Tracheal epithelial cell (primary cell): ENCODE measurements around the gene SAC3D1. TPM values are rescaled to one million over a fixed set of nuclear protein-coding genes. Genes with fewer than 3 reads are reported as not detected.

ENCODE experiments used
- total RNA-seq: library from RNA; depleted of rRNA; stranded (reverse); fragments of >200 nt; gene quantifications from 2 replicates; pipeline ENCODE4 v1.2.1, GENCODE V29; 2014

The SAC3D1 gene
- 9.9 and 14.5 TPM in 2 replicates for total RNA-seq

DNA sequence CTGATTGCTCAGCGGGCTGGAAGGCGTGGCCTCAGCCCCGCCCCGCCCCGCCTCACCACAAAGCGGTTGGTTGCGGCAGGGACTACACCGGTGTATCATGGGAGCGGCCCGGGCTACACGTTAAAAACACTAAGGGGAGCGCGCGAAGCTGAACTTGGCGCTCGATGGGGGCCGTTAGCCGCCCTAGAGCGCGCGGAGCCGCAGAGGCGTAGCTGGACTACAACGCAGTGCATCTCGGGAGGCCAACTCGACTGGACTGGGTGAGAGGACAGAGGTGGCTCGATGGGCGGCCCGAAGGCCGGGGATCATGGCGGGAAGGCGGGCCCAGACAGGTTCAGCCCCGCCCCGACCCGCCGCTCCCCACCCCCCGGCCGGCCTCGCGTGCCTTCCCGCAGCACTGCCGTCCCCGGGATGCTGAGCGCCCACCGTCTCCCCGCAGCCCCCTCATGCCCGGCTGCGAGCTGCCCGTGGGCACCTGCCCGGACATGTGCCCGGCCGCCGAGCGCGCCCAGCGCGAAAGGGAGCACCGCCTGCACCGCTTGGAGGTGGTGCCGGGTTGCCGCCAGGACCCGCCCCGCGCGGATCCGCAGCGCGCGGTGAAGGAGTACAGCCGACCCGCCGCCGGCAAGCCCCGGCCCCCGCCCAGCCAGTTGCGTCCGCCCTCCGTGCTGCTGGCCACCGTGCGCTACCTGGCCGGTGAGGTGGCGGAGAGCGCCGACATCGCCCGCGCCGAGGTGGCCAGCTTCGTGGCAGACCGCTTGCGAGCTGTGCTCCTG lies at the start of gene SAC3D1:
TSS of gene SAC3D1 (plus strand) at position 364 of the 776 bp plus-strand sequence. CDS start at position 447, 83 bp downstream.

DNA sequence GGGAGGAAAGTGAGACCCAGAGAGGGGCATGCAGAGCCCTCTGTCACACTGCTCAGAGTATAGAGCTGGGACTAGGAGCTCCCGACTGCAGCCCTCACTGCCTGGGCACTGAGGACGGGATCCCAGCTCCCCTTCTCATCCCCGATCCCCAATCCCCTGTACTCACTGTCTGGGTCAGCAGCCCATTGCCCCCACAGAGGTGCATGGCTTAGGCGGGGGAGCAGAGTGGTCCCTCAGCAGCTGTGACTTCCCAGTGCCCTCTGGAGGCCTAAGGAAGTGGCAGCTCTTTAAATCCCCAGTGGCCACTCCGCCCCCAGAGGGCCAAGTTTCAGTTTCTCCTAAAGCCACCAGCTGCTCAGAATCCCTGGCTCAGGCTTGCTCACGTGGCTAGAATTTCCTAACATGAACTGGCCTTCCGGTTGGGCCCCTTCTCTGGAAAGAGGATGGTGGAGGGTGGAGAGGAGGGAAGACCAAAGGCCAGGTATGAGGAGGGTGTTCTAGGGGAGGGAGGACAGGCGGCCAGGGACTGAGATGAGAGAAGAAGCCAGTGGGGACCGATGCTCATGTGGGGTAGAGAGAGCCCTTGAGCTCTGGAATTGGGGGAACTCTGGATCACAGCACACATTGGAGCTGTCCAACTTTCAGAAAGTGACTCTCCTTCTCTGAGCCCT lies 44.2 kb upstream of the SAC3D1 start, which contains the start of gene BATF2:
TSS of gene BATF2 (minus strand) at position 262 of the 671 bp plus-strand sequence. CDS start at position 205, 57 bp downstream.

DNA sequence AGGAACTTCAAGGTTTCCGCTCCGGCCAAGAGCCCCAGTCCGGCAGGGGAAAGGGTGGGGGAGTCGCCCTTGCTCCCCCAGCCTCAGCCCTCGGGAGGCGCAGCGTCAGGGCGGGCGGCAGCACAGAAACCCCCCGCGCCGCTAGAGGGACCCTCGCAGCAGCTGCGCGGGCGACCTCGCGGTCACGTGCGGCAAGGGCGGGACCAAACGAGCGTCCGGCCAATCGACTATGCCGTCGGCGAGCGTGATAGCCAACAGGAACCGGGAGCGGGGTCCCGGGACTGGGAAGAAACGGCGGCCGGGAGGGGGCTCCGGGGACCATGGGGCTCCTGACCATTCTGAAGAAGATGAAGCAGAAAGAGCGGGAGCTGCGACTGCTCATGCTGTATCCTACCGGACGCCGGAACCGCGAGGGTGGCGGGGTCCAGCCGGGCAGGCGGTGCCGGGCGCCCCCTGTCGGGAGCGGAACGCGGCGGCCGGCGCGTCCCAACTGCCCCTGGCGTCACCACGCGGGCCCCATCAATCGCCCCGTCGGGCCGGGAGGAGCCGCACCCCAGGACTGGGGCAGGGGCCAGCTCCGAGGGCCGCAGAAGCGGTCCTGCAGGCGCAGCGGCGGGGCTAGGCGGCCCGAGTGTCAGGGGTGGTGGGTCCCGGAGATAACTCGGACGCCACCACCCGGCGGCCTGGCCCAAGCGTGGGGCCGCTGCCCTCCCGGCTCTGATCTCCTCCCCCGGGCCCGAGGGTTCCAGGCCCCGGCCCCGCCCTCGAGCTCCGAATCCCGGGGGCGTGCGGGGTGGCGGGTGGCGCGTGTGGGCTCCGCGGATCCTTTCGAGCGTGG lies 26.9 kb upstream of the SAC3D1 start, which contains the start of gene ARL2:
TSS of gene ARL2 (plus strand) at position 273 of the 838 bp plus-strand sequence. CDS start at position 321, 48 bp downstream.

DNA sequence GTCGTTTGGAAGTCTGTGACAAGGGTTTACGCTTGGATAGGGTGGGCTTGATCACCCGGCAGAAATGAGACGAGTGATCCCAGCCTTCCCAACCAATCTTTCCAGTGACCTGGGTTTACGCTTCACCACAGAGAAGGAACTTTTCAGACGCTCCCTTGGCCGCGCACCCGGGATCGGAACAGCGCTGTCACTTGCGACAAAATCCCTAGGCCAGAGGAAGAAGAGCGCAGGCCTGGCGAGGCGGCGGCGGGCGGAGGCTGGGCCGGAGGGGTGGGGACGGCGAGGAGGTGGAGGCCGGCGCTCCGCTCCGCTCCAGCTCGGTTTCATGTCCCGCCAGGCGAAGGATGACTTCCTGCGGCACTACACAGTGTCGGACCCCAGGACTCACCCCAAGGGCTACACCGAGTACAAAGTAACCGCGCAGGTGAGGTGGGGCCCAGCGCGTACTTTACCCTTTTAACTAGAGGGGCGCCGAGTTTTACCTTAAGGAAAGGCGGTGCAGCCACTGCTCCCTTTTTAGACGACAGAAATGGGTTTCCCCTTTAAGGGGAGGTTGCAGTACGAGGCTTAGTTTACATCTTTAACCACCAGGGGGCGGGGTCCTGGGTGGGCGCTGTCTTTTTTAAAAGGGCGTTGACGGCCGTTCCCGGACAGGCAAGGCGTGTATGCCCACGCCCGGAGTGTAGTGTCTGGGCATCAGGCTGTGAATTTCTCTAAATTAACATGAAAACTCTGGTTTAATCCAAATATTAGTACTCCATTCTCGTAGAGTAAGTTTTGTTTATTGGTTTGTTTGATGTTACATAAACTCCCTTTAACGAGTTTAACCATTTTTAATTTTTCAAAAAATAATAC lies 13.6 kb upstream of the SAC3D1 start, which contains the start of gene SNX15:
TSS of gene SNX15 (plus strand) at position 227 of the 855 bp plus-strand sequence. CDS start at position 326, 99 bp downstream.

DNA sequence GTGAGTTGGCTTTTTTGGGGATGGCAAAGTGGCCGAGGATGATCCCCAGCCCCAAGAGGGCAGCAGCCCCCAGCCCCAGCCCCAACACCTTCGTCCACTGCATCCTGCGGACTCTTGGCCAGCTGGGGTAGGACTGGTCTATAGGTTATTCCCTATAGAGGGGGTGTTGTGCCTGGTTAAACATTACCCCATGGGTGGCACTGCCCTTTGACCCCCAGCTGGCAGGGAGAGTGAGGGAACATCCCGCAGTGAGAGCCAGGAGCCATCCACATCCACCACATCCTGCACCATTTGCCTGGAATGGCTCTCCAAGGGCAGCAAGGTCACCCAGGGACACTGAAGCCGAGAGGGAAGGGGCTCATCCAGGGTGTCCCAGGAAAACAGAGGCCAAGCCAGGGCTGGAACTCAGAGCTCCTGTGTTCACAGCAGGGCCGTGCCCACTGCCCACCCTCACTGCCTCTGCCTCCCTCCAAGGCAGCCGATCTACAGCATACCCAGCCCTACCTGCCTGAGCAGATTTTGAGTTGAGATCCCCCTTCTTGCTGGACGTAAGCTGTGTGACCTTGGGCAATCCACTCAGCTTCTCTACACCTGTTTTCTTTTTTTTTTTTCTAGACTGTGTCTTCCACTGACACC lies 17.5 kb downstream of the SAC3D1 start, which contains the start of gene NAALADL1:
TSS of gene NAALADL1 (minus strand) at position 135 of the 636 bp plus-strand sequence. CDS start at position 103, 32 bp downstream.

DNA sequence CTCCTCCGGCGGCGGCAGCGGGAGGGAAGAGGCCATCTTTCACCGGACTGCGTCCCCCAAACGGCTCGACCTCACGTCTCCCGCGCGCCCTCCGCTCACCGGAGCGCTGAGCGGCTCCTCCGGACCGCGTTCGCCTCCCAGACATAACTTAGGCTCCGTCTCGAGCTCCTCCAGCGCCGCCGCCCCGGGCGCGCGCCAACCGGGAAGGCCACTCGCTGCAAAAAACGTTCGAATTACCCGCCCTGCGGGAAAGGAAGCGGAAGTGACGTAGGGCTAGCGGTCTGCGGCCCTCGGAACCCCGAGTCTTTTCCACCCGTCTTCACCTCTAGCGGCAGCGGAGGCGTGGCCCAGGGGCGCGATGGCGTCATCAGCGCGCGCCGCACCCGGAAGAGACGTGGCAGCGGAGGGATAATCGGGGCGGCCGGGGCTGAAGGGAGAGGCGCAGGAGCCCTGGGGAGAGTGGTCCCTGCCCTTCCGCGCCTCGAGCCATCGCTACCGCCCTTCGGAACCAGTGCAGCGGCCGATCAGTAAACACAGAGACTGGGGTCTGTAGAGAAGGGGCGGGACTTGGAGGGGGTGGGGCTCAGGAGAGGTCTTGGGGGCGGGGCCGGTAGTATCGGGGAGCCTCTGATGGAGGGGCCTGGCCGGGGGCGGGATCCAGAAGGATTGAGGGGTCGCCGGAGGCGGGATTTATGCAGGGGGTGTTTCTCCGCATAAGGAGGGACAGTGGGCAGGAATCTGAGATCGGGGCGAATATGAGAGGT lies 43.0 kb downstream of the SAC3D1 start, which contains the start of the genes CDCA5 and ZFPL1:
TSS of gene CDCA5 (minus strand) at position 207 of the 764 bp plus-strand sequence. CDS start at position 145, 62 bp downstream.
TSS of gene ZFPL1 (plus strand) at position 389 of the 764 bp plus-strand sequence. CDS start 477 bp downstream, outside the sequence.

Other genes with a start within 250 kb of the SAC3D1 start
- 14.7 and 16.0 TPM in 2 replicates for gene MAP4K2, start 238.0 kb upstream of the SAC3D1 start, total RNA-seq
- gene MEN1, start 230.7 kb upstream of the SAC3D1 start, total RNA-seq, result 11.6 and 12.8 TPM in 2 replicates
- gene CDC42BPG, start 196.6 kb upstream of the SAC3D1 start, total RNA-seq, result 12.0 and 17.1 TPM in 2 replicates
- gene EHD1, start 162.6 kb upstream of the SAC3D1 start, total RNA-seq, result 41.6 and 107 TPM in 2 replicates
- 11.7 and 13.5 TPM in 2 replicates for gene ATG2A, start 124.0 kb upstream of the SAC3D1 start, total RNA-seq
- 6.0 and 28.2 TPM in 2 replicates for gene PPP2R5B, start 116.5 kb upstream of the SAC3D1 start, total RNA-seq
- gene GPHA2, start 105.3 kb upstream of the SAC3D1 start, total RNA-seq, result not detected in 2 replicates
- not detected in 2 replicates for gene MAJIN, start 69.1 kb upstream of the SAC3D1 start, total RNA-seq
- 0.21 and 0.96 TPM in 2 replicates for gene BATF2, start 44.2 kb upstream of the SAC3D1 start, total RNA-seq
- gene ARL2, start 27.1 kb upstream of the SAC3D1 start, total RNA-seq, result 76.9 and 109 TPM in 2 replicates
- gene SNX15, start 13.8 kb upstream of the SAC3D1 start, total RNA-seq, result 13.5 and 21.3 TPM in 2 replicates
- 15.9 and 18.1 TPM in 2 replicates for gene NAALADL1, start 17.3 kb downstream of the SAC3D1 start, total RNA-seq
- 0.43 and 1.7 TPM in 2 replicates for gene CDCA5, start 42.8 kb downstream of the SAC3D1 start, total RNA-seq
- gene ZFPL1, start 43.0 kb downstream of the SAC3D1 start, total RNA-seq, result 33.0 and 41.2 TPM in 2 replicates
- gene VPS51, start 55.0 kb downstream of the SAC3D1 start, total RNA-seq, result 178 and 180 TPM in 2 replicates
- 30.6 and 40.3 TPM in 2 replicates for gene TM7SF2, start 70.7 kb downstream of the SAC3D1 start, total RNA-seq
- gene ZNHIT2, start 76.5 kb downstream of the SAC3D1 start, total RNA-seq, result 21.2 and 22.6 TPM in 2 replicates
- gene FAU, start 80.9 kb downstream of the SAC3D1 start, total RNA-seq, result 358 and 363 TPM in 2 replicates
- 42.0 and 48.9 TPM in 2 replicates for gene MRPL49, start 81.1 kb downstream of the SAC3D1 start, total RNA-seq
- 10.0 and 19.0 TPM in 2 replicates for gene SYVN1, start 93.3 kb downstream of the SAC3D1 start, total RNA-seq
- gene SPDYC, start 129.0 kb downstream of the SAC3D1 start, total RNA-seq, result not detected in 2 replicates
- 219 and 240 TPM in 2 replicates for gene CAPN1, start 140.7 kb downstream of the SAC3D1 start, total RNA-seq
- gene POLA2, start 220.8 kb downstream of the SAC3D1 start, total RNA-seq, result 2.2 and 3.0 TPM in 2 replicates